ENCODE data around the gene SHC4.

Gene SHC4

DNA sequence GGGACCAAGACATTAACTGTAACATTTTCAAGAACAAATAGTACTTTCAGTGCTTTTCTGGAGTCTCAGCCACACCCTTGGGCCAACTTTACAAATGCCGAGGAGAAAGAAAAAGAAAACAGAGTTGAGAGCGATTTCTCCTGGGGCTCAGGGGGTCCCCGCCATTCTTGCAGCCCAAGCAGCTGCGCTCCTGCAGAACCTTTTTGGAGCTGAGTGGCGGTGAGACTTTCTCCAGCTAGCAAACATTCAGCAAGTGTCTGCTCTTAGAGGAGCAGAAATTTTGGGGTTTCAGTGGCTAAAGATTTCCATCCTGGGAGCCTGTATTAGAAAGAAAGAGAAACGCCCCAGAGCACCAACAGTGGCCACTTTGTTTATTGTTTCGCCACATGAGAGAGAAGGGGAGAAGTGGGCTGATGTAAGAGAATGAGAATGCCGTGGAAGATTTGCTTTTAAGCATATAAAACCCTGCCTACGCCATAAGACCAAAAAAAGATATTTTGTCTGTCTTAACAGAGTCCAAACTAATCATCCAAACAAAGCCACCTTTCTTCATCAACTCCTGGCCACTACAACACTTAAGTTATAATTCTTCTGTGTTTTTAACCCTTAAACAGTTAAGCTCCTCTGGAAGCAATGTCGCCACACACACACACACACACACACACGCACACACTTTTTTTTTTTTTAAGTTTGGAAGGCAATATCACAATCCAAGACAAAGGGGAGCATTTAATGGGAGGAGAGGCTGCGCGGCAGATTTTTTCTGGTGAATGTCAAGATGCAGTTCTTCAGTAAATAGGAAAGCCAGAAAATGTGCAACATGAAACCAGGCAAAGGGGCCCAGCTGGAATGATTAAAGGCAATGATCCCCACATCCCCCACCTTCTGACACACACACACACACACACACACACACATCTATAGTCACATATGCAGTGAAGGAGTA is 66.6 kb downstream of the SHC4 start:
- in situ Hi-C loops (cut with MboI; ENCODE audit: low pct_unique_long_range_greater_than_20kb, low sequenced_read_pairs) = no loop called here
- DNase-seq = no peak

DNA sequence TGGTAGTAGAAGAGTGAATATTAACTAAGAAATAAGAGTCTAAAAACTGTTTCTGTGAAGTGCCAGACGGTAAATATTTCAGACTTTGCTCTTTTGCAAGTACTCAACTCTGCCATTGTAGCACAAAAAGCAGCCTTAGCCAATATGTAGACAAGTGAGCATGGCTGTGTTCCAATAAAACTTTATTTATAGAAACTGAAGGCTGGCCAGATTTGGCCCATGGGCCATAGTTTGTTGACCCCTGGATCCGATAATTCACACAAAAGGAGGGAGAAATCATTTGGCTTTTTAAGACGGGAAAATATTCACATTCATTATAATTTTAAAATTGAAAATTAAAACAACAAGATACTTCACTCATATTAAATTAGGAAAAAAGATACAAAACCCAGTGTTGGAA is 70.4 kb downstream of the SHC4 start:
- in situ Hi-C loops (cut with MboI; ENCODE audit: low pct_unique_long_range_greater_than_20kb, low sequenced_read_pairs) = no loop called here
- no peak for DNase-seq

DNA sequence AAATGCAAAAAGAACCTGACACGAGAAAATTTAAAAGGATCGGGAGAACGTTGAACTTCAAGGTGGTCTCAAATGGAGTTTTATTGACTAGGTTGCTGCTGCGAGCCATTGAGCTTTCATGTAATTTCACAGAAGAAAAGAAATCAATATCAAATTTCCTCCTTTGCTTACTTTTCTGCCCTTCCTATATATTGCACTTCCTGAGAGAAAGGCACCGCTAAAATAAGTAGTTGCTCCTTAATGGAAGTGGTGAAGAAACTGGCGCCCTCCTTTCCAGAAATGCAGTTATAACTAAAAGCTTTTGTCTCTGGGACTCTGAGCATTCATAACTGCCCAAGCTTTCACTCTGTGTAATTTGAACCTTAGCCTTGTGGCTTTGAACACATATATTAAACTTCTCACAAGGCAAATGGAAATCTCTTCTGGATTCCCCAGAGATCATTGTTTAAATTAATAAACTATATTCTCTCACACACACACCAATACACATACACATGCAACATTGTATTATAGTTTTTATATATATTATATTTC is 72.4 kb downstream of the SHC4 start:
- no peak for DNase-seq
- in situ Hi-C loops (cut with MboI; ENCODE audit: low pct_unique_long_range_greater_than_20kb, low sequenced_read_pairs) = no loop called here

DNA sequence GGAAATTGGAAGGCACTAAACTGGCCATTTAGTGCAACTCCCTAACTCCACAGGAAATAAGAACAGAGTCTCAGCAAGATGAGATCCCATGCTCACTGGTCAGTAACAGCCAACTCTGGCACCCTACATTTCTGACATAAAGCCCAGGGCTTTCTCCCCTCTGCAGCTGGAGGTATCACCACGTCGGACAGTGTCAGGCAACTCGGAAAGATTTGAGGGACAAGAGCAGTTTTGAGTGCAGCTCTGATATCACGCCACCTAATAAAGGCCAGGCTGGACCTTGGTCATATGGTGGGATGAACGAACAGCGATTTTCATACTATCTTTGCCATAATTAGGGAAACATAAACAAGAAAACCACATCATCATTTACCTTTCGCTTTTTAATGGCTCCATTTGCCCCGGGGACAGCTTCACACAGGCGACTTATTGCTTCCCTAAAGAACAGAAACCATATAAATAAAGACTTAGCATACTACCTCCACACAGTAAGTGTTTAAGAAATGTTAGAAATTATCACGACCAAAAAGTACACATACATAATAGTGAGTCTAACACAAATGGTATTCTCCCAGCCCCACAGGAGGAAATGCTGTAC is 73.2 kb downstream of the SHC4 start:
- in situ Hi-C loops (cut with MboI; ENCODE audit: low pct_unique_long_range_greater_than_20kb, low sequenced_read_pairs) = no loop called here
- no peak for DNase-seq

DNA sequence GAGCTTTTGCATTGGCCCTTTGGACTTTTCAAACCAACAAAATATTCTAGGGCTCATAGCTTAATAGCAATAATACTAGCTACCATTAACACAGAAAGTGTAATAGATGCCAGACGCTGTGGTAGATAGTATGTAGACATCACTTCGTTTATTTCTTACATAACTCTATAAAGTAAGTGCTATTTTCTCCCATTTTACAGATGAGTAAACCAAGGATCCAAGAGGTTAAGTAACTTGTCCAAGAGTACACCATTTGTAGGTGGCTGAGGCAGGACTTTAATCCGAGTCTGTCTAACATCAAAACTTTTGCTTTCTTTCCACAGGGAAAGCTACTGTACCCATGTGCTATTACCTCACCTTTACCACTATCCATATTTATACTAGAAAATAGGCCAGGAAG is 73.8 kb downstream of the SHC4 start:
- no peak for DNase-seq
- in situ Hi-C loops (cut with MboI; ENCODE audit: low pct_unique_long_range_greater_than_20kb, low sequenced_read_pairs) = no loop called here

DNA sequence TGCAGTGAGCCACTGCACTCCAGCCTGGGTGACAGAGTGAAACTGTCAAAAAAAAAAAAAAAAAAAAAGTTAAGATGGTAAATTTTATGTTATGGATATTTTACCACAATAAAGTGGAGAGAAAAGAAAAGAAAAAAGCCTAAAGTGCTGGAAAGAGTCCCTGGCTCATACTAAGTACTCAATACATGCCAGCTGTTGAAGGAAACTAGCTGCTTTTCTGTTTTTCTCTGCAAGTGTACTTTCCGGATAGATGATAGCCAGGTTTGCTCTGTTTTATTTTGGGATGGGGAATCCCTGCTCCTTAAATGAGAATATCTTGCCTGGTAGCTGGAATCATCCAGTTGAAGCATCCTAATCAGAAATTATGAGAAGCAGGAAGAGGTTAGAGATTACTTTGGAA is 74.9 kb downstream of the SHC4 start:
- no peak for DNase-seq
- in situ Hi-C loops (cut with MboI; ENCODE audit: low pct_unique_long_range_greater_than_20kb, low sequenced_read_pairs) = no loop called here

DNA sequence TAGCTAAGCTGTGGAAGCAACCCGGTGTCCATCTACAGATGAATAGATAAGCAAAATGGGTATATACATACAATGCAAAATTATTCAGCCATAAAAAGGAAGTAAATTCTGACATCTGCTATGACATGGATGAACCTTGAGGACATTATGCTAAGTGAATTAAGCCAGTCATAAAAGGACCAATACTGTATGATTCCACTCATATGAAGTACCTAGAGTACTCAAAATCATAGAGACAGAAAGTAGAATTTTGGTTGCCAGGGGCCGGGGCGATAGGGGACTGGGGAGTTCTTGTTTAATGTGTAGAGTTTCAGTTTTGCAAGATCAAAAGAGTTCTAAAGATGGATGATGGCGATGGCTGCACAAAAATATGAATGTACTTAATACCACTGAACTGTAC is 75.5 kb downstream of the SHC4 start:
- in situ Hi-C loops (cut with MboI; ENCODE audit: low pct_unique_long_range_greater_than_20kb, low sequenced_read_pairs) = no loop called here

DNA sequence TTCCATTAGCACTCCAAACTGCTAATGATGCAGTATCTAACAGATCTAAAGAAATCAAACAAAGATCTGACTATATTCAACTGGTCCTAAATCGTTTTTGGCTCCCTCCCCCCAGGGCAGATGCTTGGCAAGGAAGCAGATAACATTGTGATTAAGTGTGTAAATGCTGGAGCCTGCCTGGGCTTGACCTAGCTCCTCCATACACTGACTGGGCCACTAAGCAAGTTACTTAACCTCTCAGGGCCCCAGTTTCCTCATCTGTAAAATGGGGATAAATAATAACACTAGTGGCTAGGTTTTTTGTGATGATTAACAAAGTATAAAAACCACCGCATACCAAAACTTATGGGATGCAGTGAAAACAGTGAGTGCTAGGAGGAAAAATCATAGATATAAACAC is 76.6 kb downstream of the SHC4 start:
- no peak for DNase-seq
- in situ Hi-C loops (cut with MboI; ENCODE audit: low pct_unique_long_range_greater_than_20kb, low sequenced_read_pairs) = no loop called here

More for the DNA sequence above, 75.5 kb downstream of the SHC4 start:
- no peak for DNase-seq

DNA sequence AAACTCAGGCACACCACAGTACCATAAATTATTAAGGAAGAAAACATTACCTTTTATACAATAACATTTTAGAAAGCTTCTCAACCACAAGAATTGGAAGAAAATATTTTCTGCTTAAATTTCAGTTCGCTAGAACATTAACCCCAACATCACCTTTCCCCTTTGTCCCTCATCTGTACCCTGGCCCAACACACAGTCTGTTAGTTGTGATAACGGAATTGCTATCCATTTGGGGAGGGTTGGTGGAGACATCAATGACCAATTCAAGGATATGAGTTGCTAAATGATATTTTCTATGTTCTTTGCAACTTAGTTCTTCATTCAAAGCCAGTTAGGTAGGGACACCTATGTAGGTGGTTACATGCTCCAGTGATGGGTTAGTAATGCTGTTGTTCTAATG is 80.0 kb downstream of the SHC4 start:
- in situ Hi-C loops (cut with MboI; ENCODE audit: low pct_unique_long_range_greater_than_20kb, low sequenced_read_pairs) = no loop called here
- DNase-seq = no peak

DNA sequence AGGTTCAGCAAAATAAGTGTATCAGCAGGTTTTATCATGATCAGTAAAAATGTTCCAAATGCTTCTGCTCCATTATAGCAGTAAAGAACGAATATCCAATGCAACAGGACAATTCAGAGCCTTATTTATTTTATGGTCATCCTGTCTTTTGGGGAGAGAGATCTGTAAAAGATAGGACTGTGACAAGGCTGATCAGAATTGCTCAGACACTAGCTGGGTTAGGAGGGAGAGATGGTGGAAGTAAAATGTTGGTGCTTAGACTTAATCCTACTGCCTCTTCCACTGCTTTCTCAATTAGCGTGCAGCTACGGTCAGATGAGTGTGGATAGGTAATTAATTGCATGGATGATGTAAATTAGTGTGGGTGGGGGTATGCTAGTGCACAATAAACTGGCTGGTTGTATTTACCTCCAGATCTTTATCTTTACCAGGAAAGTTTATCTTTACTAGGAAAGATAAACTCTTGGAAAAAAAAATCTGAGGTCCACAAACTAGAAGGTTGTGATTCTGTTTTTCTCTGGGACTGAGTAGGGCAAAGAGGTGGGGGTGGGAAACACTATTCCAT is 83.6 kb downstream of the SHC4 start:
- DNase-seq = no peak
- in situ Hi-C loops (cut with MboI; ENCODE audit: low pct_unique_long_range_greater_than_20kb, low sequenced_read_pairs) = no loop called here

DNA sequence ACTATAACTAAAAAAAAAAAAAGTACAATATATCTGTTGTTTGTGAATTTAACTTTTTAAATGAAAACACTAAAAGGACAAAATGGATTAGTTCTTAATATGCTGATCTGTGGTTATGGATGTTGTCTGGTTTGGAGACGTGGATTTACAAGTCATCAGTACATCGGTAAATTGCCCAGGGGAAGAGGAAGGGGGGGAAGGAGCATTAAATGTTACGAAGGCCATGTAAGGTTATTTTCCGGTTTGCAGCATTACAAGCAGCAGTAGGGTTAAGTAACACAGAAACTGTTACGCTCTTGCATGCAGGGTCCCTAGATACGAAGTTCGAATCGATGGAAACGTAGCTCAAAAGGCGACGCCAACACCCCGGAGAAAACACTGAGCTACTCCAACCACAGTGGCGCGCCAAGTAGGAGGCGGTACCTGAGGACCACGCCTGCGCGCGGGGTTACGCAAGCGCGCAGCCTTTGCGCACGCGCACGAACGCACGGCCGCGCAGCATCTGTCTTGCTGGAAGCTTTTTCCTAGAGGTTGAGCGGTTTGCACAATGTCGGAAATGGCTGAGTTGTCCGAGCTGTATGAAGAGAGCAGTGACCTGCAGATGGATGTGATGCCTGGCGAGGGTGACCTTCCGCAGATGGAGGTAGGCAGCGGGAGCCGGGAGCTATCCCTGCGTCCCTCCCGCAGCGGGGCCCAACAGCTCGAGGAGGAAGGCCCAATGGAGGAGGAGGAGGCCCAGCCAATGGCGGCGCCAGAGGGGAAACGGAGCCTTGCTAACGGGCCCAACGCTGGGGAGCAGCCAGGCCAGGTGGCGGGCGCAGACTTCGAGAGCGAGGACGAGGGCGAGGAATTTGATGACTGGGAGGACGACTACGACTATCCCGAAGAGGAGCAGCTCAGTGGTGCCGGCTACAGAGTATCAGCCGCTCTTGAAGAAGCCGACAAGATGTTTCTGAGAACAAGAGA is 85.8 kb downstream of the SHC4 start, which contains the start of gene EID1:
EID1 (plus strand) TSS at position 505 of the 966 bp plus-strand sequence; CDS start at position 548, 43 bp downstream.
- in situ Hi-C loops (cut with MboI; ENCODE audit: low pct_unique_long_range_greater_than_20kb, low sequenced_read_pairs) = no loop called here
- DNase-seq = peak; percentile 96

DNA sequence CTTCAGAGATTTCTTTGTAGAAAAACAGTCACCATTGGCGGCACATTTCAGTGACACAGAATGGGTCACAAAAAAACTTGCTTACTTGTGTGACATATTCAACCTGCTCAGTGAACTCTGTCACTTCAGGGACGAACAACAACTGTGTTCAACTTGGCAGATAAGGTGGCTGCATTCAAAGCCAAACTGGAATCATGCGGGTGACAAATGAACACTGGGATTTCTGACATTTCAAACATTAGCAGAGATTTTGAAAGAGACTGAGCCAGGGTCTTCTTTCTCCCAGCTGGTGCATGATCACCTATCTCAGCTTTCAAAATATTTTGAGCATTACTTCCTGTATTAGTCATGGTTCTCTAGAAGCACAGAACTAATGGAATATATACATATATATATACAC is 87.7 kb downstream of the SHC4 start:
- in situ Hi-C loops (cut with MboI; ENCODE audit: low pct_unique_long_range_greater_than_20kb, low sequenced_read_pairs) = no loop called here
- no peak for DNase-seq

DNA sequence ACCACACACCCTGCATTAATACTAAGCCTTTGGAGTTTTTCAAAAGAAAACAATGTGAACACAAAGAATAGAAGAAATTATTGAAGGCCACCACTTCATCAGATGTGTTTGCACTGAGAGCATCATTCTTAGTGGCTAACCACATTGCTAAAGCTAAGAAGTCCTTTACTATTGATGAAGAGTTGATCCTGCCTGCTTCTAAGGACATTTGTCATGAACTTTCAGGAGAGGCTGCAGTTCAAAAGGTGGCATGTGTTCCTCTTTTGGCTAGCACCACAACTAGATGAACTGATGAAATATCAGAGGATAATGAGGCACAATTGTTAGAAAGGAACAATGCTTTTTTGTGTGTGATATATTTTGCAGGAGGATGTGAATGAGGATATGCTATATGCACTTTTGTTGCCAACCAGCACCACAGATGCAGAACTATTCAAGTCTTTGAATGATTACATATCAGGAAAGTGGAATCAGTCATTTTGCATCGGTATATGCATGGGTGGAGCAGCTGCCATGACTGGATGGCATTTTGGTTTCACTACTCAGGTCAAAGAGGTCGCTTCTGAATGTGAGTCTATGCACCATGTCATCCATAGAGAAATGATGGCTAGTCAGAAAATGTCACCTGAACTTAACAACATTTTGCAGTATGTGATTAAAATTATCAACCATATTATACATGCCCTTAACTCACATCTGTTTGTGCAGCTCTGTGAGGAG is 88.3 kb downstream of the SHC4 start:
- in situ Hi-C loops (cut with MboI; ENCODE audit: low pct_unique_long_range_greater_than_20kb, low sequenced_read_pairs) = no loop called here
- DNase-seq = no peak

DNA sequence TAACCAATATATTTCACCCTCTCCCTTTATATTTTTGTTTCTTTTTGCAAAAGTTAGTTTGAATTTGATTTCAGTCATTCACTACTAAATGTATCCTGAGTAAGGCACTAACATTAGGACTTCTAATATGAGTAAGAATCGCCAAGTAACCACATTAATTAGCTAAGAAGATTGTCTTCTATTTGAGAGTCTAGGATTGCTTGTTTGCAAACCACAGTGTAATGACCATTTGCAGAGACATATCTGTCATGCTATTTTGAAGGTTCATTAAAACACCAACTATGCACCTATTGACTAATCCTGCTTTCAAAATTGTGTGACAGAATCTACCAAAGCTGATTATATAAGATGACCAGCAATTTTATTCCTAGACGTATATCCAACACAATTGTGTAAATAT is 91.1 kb downstream of the SHC4 start:
- DNase-seq = no peak
- in situ Hi-C loops (cut with MboI; ENCODE audit: low pct_unique_long_range_greater_than_20kb, low sequenced_read_pairs) = loop anchor here (25.0 kb wide), 1 partner anchor 1290 kb away; no protein-coding TSS in a partner anchor

DNA sequence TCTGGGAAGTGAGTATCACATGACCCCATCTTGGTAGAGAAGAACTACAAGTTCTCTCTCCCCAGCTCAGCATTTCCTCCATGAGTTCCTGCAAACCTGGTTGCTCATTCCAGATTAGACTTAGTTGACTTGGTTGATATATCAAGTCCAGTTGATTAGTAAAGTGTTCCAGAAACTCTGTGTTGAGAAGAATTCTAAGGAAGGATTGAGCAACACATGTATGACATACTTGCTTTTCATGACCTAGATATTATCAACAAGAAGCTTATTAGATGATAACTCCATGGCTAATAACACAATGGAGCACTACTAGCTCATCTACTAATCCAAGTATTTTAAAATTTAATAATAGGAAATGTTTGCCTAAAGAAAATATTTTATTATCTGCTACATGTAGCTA is 92.2 kb downstream of the SHC4 start:
- in situ Hi-C loops (cut with MboI; ENCODE audit: low pct_unique_long_range_greater_than_20kb, low sequenced_read_pairs) = loop anchor here (25.0 kb wide), 1 partner anchor 1291 kb away; no protein-coding TSS in a partner anchor
- no peak for DNase-seq

DNA sequence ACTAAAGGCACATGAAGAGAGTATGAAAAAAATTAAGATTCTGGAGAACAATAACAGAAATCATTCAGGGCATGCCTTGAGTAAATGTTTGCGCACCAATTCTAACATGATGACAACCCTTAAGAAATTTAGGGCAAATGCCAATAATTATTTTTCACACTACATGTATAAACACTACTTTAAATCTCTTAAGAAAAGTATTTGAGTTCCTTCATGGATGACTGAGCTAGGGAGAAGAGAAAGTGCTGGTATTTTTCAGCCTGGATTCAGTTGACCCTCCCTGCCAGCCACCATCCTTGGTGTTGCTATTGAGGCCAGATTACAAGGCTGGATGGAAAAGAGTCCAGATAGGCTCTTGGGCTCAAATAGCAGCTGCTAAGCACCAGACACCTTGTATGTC is 93.8 kb downstream of the SHC4 start:
- in situ Hi-C loops (cut with MboI; ENCODE audit: low pct_unique_long_range_greater_than_20kb, low sequenced_read_pairs) = loop anchor here (25.0 kb wide), 1 partner anchor 1292 kb away; no protein-coding TSS in a partner anchor
- no peak for DNase-seq

DNA sequence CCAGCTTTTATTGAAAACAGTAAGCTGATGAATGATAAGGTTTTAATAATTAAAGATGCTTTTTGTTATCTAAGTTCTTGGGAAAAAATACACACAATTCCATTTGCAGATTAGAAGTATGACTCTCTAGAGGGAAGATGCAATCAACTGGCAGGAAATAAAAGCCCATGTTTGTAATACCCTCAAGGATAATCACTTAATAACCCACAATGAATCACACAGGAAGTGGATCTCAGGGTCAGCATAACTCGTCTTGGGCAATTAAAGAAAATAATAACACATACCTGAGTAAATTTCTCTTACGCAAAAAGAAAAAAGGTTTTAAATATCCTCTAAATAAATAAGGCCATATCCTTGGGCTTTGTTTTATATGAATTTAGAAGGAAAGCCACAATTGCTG is 95.2 kb downstream of the SHC4 start:
- DNase-seq = no peak
- in situ Hi-C loops (cut with MboI; ENCODE audit: low pct_unique_long_range_greater_than_20kb, low sequenced_read_pairs) = loop anchor here (25.0 kb wide), 1 partner anchor 1294 kb away; no protein-coding TSS in a partner anchor

DNA sequence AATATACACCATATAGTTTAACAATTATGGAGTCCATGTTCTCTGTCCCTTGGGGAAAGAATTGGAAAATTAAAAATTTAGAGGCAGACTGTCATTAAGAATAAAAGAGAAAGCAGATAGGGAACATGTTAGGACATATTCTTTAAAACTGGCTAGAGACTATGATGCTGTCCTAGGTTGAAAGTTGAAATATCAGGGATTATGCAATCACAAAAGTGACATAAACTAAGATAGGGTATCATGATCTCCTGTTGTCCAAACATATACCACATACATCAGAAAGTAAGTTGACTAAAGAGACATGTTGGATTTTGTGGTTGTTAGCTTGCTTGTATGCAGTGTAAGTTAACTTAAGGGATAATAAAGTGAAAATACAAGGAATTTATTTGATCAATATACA is 95.7 kb downstream of the SHC4 start:
- in situ Hi-C loops (cut with MboI; ENCODE audit: low pct_unique_long_range_greater_than_20kb, low sequenced_read_pairs) = loop anchor here (25.0 kb wide), 1 partner anchor 1294 kb away; no protein-coding TSS in a partner anchor
- no peak for DNase-seq

All from KBM-7 (cell line).